Measurements from ENCODE around the gene WWOX.

DNA sequence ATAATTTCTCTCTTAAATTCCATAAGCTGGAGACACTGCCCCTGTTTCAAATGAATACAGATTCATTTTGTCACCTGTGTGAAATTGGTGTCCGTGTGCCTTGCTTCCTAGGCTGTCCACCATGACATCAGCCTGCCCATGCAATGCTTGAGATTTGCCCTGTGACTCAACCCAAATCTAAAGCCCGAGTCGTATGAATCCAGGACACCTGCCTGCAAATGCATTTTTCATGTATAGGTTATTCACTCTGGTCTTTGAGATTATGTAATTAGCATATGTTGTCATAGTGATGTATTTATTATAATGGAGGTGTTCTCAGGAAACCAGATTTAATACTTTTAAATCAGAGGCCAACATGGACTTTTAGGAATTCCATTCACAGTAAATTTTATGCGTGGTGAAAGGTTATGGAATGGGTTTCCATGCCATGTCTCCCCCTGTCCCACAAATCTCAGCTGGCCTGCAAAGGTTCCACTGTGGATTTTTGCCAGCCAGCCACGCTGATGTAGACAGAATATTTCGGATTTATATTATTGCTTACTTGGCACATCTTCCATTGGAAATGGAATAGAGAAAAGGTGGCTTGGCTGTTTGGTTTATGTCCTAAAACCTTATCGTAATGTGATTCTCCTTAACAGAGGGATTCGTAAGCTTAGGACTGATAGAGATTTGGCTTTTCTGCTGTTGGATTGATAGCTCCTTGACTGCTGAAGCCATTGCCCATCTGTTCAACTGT is 551.1 kb downstream of the WWOX start:
- TF ChIP-seq CTCF (optimal IDR thresholded peaks at IDR 0.05 in 1 of 3, IDR thresholded peaks at IDR 0.05 in 1 of 3, conservative IDR thresholded peaks at IDR 0.05 in 1 of 3; ENCODE audit: extremely low read depth in 1 of 3, insufficient read depth in 2 of 3, low read length in 3 of 3), result no peak
- TF ChIP-seq EZH2 (IDR thresholded peaks at IDR 0.05; ENCODE audit: low read length), result no peak

All from keratinocyte (primary cell).